ENCODE results near the gene GASK1A.

The GASK1A gene

DNA sequence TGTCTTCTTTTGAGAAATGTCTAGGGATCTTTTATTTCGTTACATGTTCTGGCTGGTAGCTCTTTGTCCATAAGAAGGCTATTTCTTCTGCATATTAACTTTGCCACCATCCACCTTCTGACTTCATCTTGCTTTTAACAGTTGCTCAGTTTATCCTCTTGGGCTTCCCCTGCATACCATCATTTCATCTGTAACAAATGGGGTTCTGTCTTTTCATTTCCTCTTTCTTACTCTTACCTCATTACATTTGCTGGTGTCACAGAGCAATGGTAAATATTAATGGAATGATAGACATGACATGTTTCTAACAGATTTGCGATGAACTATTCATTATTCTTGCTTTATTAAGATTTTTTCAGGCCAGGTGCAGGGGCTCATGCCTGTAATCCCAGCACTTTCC lies 62.4 kb downstream of the GASK1A start:
- Histone ChIP-seq H3K4me1 (ENCODE audit: control insufficient read depth, insufficient read depth, low read length) (no peaks in the 10 kb centered on the region), H3K27ac (ENCODE audit: extremely low read depth, low read depth, low read length) (no peak overlapping the region), H3K4me3 (ENCODE audit: low read depth, low read length) (no peak overlapping the region), H3K9me3 (ENCODE audit: control insufficient read depth, insufficient read depth, low read depth, low read length) (no peaks in the 10 kb centered on the region), H3K36me3 (ENCODE audit: control insufficient read depth in 2 of 2, insufficient read depth in 1 of 2, low read length in 2 of 2) (no peaks in the 10 kb centered on the region)
- POLR2A ChIA-PET: interaction anchor here (0.6 kb wide), 1 partner anchor 125 kb away, joined by 3 read pairs; no protein-coding TSS in a partner anchor
- TF ChIP-seq PRDM1 (tag by site-specific recombination; IDR thresholded peaks at IDR 0.05): no peak
- TF ChIP-seq ZBTB21 (tag by site-specific recombination; IDR thresholded peaks at IDR 0.05): no peak
- TF ChIP-seq ZNF19 (tag by site-specific recombination; IDR thresholded peaks at IDR 0.05; ENCODE audit: low read depth): no peak
- TF ChIP-seq, protein P1, sequence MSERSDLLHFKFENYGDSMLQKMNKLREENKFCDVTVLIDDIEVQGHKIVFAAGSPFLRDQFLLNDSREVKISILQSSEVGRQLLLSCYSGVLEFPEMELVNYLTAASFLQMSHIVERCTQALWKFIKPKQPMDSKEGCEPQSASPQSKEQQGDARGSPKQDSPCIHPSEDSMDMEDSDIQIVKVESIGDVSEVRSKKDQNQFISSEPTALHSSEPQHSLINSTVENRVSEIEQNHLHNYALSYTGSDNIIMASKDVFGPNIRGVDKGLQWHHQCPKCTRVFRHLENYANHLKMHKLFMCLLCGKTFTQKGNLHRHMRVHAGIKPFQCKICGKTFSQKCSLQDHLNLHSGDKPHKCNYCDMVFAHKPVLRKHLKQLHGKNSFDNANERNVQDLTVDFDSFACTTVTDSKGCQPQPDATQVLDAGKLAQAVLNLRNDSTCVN (tag by site-specific recombination; optimal IDR thresholded peaks at IDR 0.05): no peak
- no peak for TF ChIP-seq SETDB1 (IDR thresholded peaks at IDR 0.05; ENCODE audit: insufficient read length, low read length)
- TF ChIP-seq GLIS1 (tag by site-specific recombination; IDR thresholded peaks at IDR 0.05): no peak
- TF ChIP-seq INSM2 (tag by site-specific recombination; IDR thresholded peaks at IDR 0.05): no peak
- no peak for TF ChIP-seq ZNF10 (tag by site-specific recombination; IDR thresholded peaks at IDR 0.05)
- TF ChIP-seq ZNF837 (tag by site-specific recombination; IDR thresholded peaks at IDR 0.05): no peak
- no peak for TF ChIP-seq KLF9 (tag by site-specific recombination; IDR thresholded peaks at IDR 0.05; ENCODE audit: low read depth)
- CTCF ChIA-PET: no interaction called here

- TF ChIP-seq ZNF302 (tag by site-specific recombination; IDR thresholded peaks at IDR 0.05; ENCODE audit: low read depth): no peak
- no peak for TF ChIP-seq ZNF184 (tag by site-specific recombination; IDR thresholded peaks at IDR 0.05)
- no peak for TF ChIP-seq ZSCAN30 (tag by site-specific recombination; IDR thresholded peaks at IDR 0.05)
- TF ChIP-seq ZBTB8A (tag by site-specific recombination; IDR thresholded peaks at IDR 0.05): no peak
- TF ChIP-seq ZNF791 (tag by site-specific recombination; IDR thresholded peaks at IDR 0.05): no peak
- TF ChIP-seq GLI2 (tag by site-specific recombination; IDR thresholded peaks at IDR 0.05; ENCODE audit: borderline replicate concordance, low read depth): no peak
- no peak for TF ChIP-seq ZNF423 (tag by site-specific recombination; IDR thresholded peaks at IDR 0.05)
- no peak for TF ChIP-seq ZNF366 (tag by site-specific recombination; conservative IDR thresholded peaks at IDR 0.05)
- TF ChIP-seq ZNF16 (tag by site-specific recombination; IDR thresholded peaks at IDR 0.05; ENCODE audit: low read depth): no peak
- TF ChIP-seq ZNF280D (tag by site-specific recombination; IDR thresholded peaks at IDR 0.05): no peak
- no peak for TF ChIP-seq ZNF670 (tag by site-specific recombination; IDR thresholded peaks at IDR 0.05; ENCODE audit: low read depth)
- no peak for TF ChIP-seq ZSCAN23 (tag by site-specific recombination; IDR thresholded peaks at IDR 0.05)
- TF ChIP-seq YY2 (tag by site-specific recombination; IDR thresholded peaks at IDR 0.05): no peak
- no peak for TF ChIP-seq ZNF654 (tag by site-specific recombination; IDR thresholded peaks at IDR 0.05; ENCODE audit: low read depth)
- no peak for TF ChIP-seq ZNF600 (tag by site-specific recombination; IDR thresholded peaks at IDR 0.05)
- TF ChIP-seq ZXDB (tag by site-specific recombination; IDR thresholded peaks at IDR 0.05): no peak
- TF ChIP-seq ZBTB48 (tag by site-specific recombination; IDR thresholded peaks at IDR 0.05): no peak
- POLR2A ChIA-PET: no interaction called here
- CTCF ChIA-PET: no interaction called here
- H3K9me3 ChIP-seq (ENCODE audit: control insufficient read depth, insufficient read depth, low read depth, low read length): no peaks in the 10 kb centered on the region
- no peak overlapping the region for H3K27ac ChIP-seq (ENCODE audit: extremely low read depth, low read depth, low read length)
- H3K4me1 ChIP-seq (ENCODE audit: control insufficient read depth, insufficient read depth, low read length): no peaks in the 10 kb centered on the region
- H3K4me3 ChIP-seq (ENCODE audit: low read depth, low read length): no peak overlapping the region
- H3K36me3 ChIP-seq (ENCODE audit: control insufficient read depth in 2 of 2, insufficient read depth in 1 of 2, low read length in 2 of 2): no peaks in the 10 kb centered on the region
Observed at GRCh38 chr3:43043071-43043766, 64.1 kb downstream of the GASK1A start.
